ENCODE measurements around the gene DCLK1. TPM values are rescaled to one million over a fixed set of nuclear protein-coding genes. Genes with fewer than 3 reads are reported as not detected.

Gene DCLK1
- total RNA-seq, 1 experiment from 2014 or later, result 0.24 TPM

DNA sequence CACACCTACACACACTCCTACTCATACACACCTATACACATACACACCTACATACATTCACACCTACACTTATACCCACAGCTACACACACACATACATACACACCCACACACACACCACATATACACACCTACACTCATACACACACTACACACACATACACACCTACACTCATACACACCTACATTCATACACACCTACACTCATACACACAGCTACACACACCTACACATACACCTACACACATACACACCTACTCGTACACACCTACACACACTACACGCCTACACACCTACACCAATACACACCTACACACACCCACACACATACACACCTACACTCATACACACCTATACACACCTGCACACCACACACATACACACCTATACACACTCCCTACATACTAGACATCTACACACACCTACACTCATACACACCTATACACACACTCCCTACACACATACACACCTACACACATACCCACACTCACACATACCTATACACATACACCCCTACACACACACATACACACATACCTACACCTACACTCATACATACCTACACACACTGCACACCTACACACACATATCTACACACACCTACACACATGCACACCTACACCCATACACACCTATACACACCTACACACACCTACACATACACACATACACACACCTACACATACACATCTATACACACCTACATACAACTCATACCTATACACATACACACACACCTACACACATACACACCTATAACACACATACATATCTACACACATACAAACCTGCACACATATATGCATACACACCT, 369.5 kb downstream of the DCLK1 start:
- DNase-seq (ENCODE audit: low read depth), result no peak

DNA sequence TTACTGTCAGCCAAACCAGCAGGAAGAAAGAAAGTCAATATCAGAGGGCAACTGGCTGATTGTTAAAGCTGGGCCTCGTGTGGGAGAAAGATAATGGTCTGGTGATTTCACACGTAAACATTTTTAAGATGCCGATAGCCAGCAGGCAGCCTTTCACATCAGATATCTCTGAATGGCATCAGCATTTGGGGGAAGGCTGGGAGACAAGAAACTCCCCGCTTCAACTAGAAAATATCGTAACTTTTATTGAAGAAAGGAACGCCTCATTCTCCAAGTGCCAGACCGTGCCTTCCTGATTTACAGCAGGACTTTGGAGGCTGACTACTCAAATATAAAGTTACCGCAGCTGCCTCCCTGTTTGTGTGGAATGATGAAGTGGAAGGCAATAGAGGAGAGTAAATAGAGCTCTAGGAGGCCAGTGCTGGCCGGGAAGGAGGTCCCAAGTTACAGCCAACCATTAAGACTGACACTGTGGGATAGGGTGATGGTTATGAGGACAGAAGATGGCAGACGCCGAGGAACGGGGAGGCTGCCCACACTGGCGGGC, 370.4 kb downstream of the DCLK1 start:
- DNase-seq (ENCODE audit: low read depth), result no peak

DNA sequence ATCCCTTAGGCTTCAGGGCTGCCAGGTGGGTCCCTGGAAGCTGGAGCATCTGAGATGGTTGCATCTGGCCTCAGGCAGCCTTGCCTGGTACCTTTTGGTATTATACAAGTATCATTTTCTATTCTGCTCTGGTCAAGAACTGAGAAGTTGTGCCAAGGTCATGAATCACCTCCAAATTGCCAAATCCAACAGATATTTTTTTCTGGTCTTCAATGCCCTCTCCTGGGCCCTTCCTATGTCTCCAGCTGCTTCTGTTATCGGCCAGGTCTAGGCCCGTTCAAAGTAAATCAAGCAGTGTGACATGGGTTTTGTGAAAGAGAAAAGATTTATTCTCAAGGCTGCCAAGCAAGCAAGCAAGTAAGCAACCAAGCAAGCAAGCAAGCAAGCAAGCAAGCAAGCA, 383.6 kb downstream of the DCLK1 start:
- DNase-seq (ENCODE audit: low read depth), result no peak

GRCh38 chr13:35744566-35745178, 386.5 kb downstream of the DCLK1 start:
- no peak for DNase-seq (ENCODE audit: low read depth)

DNA sequence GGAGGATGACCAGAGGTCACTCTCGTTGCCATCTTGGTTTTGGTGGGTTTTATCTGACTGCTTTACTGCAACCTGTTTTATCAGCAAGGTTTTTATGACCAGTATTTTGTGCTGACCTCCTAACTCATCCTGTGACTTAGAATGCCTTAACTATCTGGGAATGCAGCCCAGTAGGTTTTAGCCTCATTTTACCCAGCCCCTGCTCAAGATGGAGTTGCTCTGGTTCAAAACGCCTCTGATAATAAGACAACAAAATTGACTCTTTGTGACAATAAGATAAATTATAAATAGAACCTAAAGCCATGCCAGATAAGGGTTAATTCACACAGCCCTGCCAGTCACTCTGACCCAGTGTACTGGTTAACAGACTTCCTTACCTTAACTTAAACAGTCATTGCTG, 387.0 kb downstream of the DCLK1 start:
- no peak for DNase-seq (ENCODE audit: low read depth)

- DNase-seq (ENCODE audit: low read depth), result no peak
Measured at GRCh38 chr13:35743165-35743564, 388.0 kb downstream of the DCLK1 start.

DNA sequence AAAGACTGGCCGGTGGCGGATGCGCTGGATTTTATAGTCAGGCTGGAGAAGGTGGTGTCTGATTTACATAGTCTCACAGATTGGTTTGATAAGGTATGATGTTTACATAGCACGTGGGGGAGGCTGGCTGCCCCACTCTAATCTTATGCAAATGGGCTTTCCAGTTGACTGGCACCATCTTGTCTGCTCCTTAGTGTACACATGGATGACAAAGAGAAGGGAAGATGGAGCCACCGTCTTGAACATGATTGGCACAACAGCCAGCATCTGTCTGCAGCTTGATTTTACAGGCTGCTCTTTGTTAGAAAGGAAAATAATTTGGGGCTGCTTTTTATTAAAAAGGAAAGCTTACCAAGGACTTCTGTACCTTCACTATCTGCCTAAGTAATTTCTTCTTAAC, 389.5 kb downstream of the DCLK1 start:
- no peak for DNase-seq (ENCODE audit: low read depth)

DNA sequence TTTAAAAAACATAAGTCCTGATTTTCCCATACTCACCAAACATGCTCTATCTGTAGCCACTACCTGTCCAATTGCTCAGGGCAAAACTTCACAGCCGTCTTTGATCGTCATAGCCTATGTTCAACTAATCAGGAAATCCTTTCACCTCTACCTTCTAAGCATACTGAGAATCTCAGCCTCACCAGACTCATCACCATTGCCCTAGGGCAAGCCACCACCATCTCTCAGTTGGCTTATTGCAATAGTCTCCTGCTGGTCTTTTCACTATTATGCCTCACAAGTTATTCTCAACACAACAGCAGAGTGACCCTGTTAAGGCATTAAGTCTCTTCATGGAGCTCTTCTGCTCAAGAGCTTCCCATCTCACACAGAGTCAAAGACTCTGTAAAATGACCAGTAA, 394.3 kb downstream of the DCLK1 start:
- DNase-seq (ENCODE audit: low read depth), result no peak

DNA sequence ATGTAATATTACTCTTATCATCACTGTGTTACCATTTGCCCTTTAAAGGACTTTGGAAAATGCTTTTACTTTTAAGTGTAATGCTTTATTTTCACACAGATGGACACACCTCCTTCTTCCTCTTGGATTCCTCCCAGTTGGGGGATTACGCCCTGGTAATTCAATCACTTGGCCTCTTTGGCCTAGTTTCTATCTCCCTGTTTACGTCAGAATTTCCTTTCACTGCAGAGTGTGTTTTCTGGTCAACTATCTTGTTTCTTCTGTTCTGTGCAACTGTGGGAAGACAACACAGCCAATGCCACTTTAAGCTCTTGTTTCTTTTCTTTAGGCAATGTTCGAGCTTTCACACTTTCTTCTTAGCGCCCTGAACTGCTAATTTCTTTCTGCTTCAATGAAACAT, 397.4 kb downstream of the DCLK1 start:
- no peak for DNase-seq (ENCODE audit: low read depth)

DNA sequence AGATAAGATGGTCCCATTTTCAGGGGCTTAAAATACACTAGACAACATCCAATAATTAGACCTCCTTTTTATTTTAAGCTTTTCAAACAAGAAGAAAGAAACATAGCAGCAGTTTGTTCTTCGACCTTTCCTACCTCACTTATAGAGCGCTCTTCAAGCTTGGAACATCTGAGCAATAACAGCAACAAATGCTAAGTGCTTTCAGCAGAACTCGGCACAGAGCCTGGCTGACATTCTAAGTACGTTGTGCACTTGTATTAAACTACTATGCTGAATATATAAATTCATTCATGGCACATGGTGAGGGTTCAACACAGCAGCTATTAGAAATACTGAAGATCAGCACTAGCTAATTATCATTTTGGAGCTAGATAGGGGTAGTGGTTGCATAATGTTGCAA, 398.6 kb downstream of the DCLK1 start:
- no peak for DNase-seq (ENCODE audit: low read depth)

- no peak for DNase-seq (ENCODE audit: low read depth)
Measured at GRCh38 chr13:35731471-35731870, 399.7 kb downstream of the DCLK1 start.

- peak; percentile 62 for DNase-seq (ENCODE audit: low read depth)
Measured at GRCh38 chr13:35729926-35730627, 401.1 kb downstream of the DCLK1 start.

DNA sequence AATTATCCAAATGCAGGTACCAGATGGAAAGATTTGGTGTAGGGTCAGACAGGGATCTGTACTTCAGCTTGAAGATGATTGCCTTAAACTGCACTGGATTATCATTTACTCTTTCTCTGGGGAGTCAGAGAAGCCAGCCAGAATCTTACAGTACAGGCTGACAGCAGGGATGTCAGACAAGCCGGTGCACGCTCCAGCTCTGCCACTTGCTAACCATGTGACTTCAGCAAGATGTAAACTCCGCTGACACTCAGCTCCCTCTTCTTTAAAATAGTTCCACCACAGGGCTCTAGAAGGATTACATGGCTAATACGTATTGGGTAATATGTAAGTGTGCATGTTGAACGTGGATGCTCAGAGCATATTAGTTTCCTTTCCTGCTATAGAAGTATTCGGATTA, 403.3 kb downstream of the DCLK1 start:
- DNase-seq (ENCODE audit: low read depth), result no peak

GRCh38 chr13:35724446-35724845, 406.7 kb downstream of the DCLK1 start:
- DNase-seq (ENCODE audit: low read depth), result no peak

DNA sequence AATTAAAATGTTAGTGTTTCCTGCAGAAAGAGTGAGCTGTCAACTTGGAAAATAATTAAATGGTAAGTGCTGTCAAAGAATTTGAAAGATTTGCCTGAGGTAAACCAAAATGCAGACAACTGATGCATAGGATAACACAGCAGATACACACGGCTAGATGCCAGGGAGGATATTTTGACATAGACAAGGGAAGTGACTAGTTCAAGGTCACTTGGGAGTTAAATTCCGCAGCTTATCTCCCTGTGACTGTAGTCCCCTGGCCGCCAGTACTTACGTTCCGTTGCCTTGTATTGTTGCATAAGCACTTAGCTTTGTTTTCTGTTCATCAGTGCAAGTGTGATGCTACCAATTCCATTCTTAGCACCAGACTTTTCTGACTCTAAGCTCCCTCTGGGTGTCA, 407.4 kb downstream of the DCLK1 start:
- peak; percentile 34 for DNase-seq (ENCODE audit: low read depth)

DNA sequence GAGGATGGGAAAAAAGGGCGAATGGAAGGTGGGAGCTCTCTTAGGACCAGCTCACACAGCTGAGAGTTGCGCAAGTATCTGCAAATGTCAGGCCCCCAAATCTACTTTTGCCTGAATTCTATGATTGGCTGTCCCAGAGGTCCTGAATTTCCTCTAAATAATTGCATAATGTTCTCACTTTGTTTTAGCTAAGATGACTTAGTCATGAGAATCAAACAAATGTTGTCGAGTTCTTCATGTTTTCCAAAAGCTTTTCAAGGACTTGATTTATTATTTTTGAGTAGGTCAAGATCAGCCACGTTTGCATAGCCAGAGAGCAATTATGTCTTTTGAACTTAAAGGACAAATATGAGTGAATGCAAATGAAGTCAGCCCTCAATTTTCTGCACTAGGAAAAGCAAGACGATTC, 408.1 kb downstream of the DCLK1 start:
- DNase-seq (ENCODE audit: low read depth), result no peak

- DNase-seq (ENCODE audit: low read depth), result no peak
Measured at GRCh38 chr13:35722458-35723052, 408.6 kb downstream of the DCLK1 start.

GRCh38 chr13:35720690-35721554, 410.3 kb downstream of the DCLK1 start:
- DNase-seq (ENCODE audit: low read depth), result peak; percentile 61

- DNase-seq (ENCODE audit: low read depth), result no peak
Measured at GRCh38 chr13:35720290-35720689, 410.9 kb downstream of the DCLK1 start.

All from RPMI7951 (cell line).